ENCODE measurements around the gene MSI1.

GRCh38 chr12:120378036-120378435 lies 9.1 kb upstream of the MSI1 start:
- TF ChIP-seq POLR2A (IDR thresholded peaks at IDR 0.05; ENCODE audit: low read length), result no peak
- no peak for TF ChIP-seq GATA1 (IDR thresholded peaks at IDR 0.05; ENCODE audit: low read depth, low read length)

All from erythroblast (primary cell).